ENCODE results near the gene COA1.

DNA sequence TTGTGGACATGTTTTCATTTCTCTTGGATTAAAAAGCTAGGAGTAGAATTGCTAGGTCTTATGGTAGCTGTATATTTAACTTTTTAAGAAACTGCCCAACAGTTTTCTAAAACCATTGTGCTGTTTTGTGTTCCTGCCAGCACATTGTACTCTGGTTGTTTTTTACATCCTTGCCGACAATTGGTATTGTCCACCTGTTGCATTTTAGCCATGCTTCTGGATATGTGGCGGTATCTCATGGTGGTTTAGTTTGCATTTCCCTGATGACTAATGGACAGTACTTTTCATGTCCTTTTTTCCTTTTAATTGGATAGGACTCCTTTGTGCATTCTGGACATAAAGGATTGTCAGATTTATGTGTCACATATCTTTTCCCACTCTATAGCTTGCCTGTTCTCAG is 100.9 kb downstream of the COA1 start:
- TF ChIP-seq EZH2 (IDR thresholded peaks at IDR 0.05) (no peak), POLR2AphosphoS5 (IDR thresholded peaks at IDR 0.05; ENCODE audit: borderline replicate concordance, low read depth, low read length) (no peak), FOXP2 (optimal IDR thresholded peaks at IDR 0.05; ENCODE audit: control extremely low read depth, extremely low read length, insufficient read depth) (no peak)

All from SK-N-MC (cell line).